WTC11 (cell line): ENCODE data around the gene GPC4. TPM values are rescaled to one million over a fixed set of nuclear protein-coding genes. Genes with fewer than 3 reads are reported as not detected.
"Not testable (repeated sequence)": the region's sequence is repeated elsewhere in the genome, so short reads cannot be mapped to it uniquely, and the experiment has no call there.

ENCODE experiments used
- ATAC-seq: fragments of 200-7000 bp; cut with Tn5 transposase; 2 replicates; pipeline ENCODE4 v1.10.0; 2021; ENCODE audit warnings: mild to moderate bottlenecking, moderate library complexity
- CTCF ChIA-PET: fragments of 300-600 bp; sonication (Branson Sonifier 250); formaldehyde crosslinking; loops from one replicate; lab custom pipeline; 2021; ENCODE audit warnings: antibody characterized with exemption; lab: Charles Lee
- POLR2A ChIA-PET: fragments of 350-600 bp; sonication (Branson Sonifier 250); formaldehyde crosslinking; loops from one replicate; lab custom pipeline; 2021; ENCODE audit warnings: antibody characterized with exemption; lab: Charles Lee
- DNase-seq: peaks from one replicate; pipeline ENCODE4 v3.0.0; 2021; ENCODE audit warnings: low spot score
- H3K27ac Mint-ChIP-seq: 2 replicates; pipeline ENCODE4 v1.8.0; 2021; ENCODE audit warnings: mixed read lengths
- H3K27me3 Mint-ChIP-seq: 2 replicates; pipeline ENCODE4 v1.8.0; 2021; ENCODE audit warnings: low read depth, mild to moderate bottlenecking, moderate library complexity, mixed read lengths
- H3K36me3 Mint-ChIP-seq: 2 replicates; pipeline ENCODE4 v1.8.0; 2021; ENCODE audit warnings: mixed read lengths
- H3K4me1 Mint-ChIP-seq: 2 replicates; pipeline ENCODE4 v1.8.0; 2022; ENCODE audit warnings: mixed read lengths
- H3K4me3 Mint-ChIP-seq: 2 replicates; pipeline ENCODE4 v1.8.0; 2021; ENCODE audit warnings: mild to moderate bottlenecking, moderate library complexity, mixed read lengths
- H3K9me3 Mint-ChIP-seq: 2 replicates; pipeline ENCODE4 v1.8.0; 2021; ENCODE audit warnings: mixed read lengths
- CBFB ChIP-seq: sonication (generic); formaldehyde crosslinking; IDR thresholded peaks from 2 replicates; pipeline ENCODE4 v1.8.1; 2022; ENCODE audit warnings: mild to moderate bottlenecking, low read depth, missing genetic modification reagents
- EMX1 ChIP-seq: fragments of 250-450 bp; sonication (Bioruptor Pico); IDR thresholded peaks from 2 replicates; pipeline ENCODE4 v1.8.0; 2021; ENCODE audit warnings: mild to moderate bottlenecking
- ERG ChIP-seq: fragments of 250-450 bp; sonication (Bioruptor Pico); IDR thresholded peaks from 2 replicates; pipeline ENCODE4 v1.8.0; 2021; ENCODE audit warnings: mild to moderate bottlenecking
- ESRRA ChIP-seq: sonication (generic); formaldehyde crosslinking; IDR thresholded peaks from 2 replicates; pipeline ENCODE4 v1.8.1; 2022; ENCODE audit warnings: mild to moderate bottlenecking, missing genetic modification reagents, borderline replicate concordance
- FOXJ3 ChIP-seq: sonication (generic); formaldehyde crosslinking; IDR thresholded peaks from 2 replicates; pipeline ENCODE4 v1.9.0; 2021; ENCODE audit warnings: missing genetic modification reagents, mild to moderate bottlenecking, borderline replicate concordance
- IRF2 ChIP-seq: sonication (generic); formaldehyde crosslinking; IDR thresholded peaks from 2 replicates; pipeline ENCODE4 v1.8.0; 2022; ENCODE audit warnings: low read depth, missing genetic modification reagents, borderline replicate concordance
- MXD4 ChIP-seq: fragments of 250-450 bp; sonication (Bioruptor Pico); IDR thresholded peaks from 2 replicates; pipeline ENCODE4 v1.8.0; 2021; ENCODE audit warnings: mild to moderate bottlenecking, moderate library complexity, borderline replicate concordance
- NR1H2 ChIP-seq: sonication (generic); formaldehyde crosslinking; IDR thresholded peaks from 2 replicates; pipeline ENCODE4 v1.9.0; 2021; ENCODE audit warnings: mild to moderate bottlenecking, moderate library complexity, missing genetic modification reagents
- PREB ChIP-seq: sonication (generic); formaldehyde crosslinking; IDR thresholded peaks from 2 replicates; pipeline ENCODE4 v1.8.1; 2022; ENCODE audit warnings: mild to moderate bottlenecking, missing genetic modification reagents, moderate library complexity, borderline replicate concordance
- SMAD3 ChIP-seq: sonication (generic); formaldehyde crosslinking; IDR thresholded peaks from 2 replicates; pipeline ENCODE4 v1.8.0; 2022; ENCODE audit warnings: missing genetic modification reagents, mild to moderate bottlenecking, borderline replicate concordance
- TEAD1 ChIP-seq: sonication (generic); formaldehyde crosslinking; IDR thresholded peaks from 2 replicates; pipeline ENCODE4 v1.8.0; 2022; ENCODE audit warnings: mild to moderate bottlenecking, missing genetic modification reagents
- ZNF121 ChIP-seq: sonication (generic); formaldehyde crosslinking; IDR thresholded peaks from 2 replicates; pipeline ENCODE4 v1.8.0; 2023; ENCODE audit warnings: missing genetic modification reagents
- ZNF396 ChIP-seq: fragments of 250-450 bp; sonication (Bioruptor Pico); IDR thresholded peaks from 2 replicates; pipeline ENCODE4 v1.8.0; 2021; ENCODE audit warnings: mild to moderate bottlenecking, moderate library complexity, borderline replicate concordance
- ZNF423 ChIP-seq: fragments of 250-450 bp; sonication (Bioruptor Pico); IDR thresholded peaks from 2 replicates; pipeline ENCODE4 v2.1.2; 2022; ENCODE audit warnings: mild to moderate bottlenecking, moderate library complexity
- ZNF512 ChIP-seq: sonication (generic); formaldehyde crosslinking; IDR thresholded peaks from 2 replicates; pipeline ENCODE4 v1.8.1; 2022; ENCODE audit warnings: missing genetic modification reagents, borderline replicate concordance
- ZSCAN18 ChIP-seq: fragments of 250-450 bp; sonication (Bioruptor Pico); IDR thresholded peaks from 2 replicates; pipeline ENCODE4 v2.1.2; 2022; ENCODE audit warnings: mild to moderate bottlenecking, moderate library complexity
- total RNA-seq: library from RNA; stranded (reverse); gene quantifications from 3 replicates; pipeline ENCODE4 v1.2.3, GENCODE V29; 2021
- TF ChIP-seq, protein P1 (sequence below): sonication (generic); formaldehyde crosslinking; IDR thresholded peaks from 2 replicates; pipeline ENCODE4 v1.8.1; 2023; ENCODE audit warnings: mild to moderate bottlenecking, missing genetic modification reagents
- TF ChIP-seq, protein P2 (sequence below): sonication (generic); formaldehyde crosslinking; IDR thresholded peaks from 2 replicates; pipeline ENCODE4 v1.8.1; 2023; ENCODE audit warnings: mild to moderate bottlenecking, missing genetic modification reagents, moderate library complexity
- TF ChIP-seq, protein P3 (sequence below): sonication (generic); formaldehyde crosslinking; IDR thresholded peaks from 2 replicates; pipeline ENCODE4 v1.8.0; 2022; ENCODE audit warnings: mild to moderate bottlenecking, missing genetic modification reagents

GPC4 gene
- total RNA-seq, 1 experiment from 2014 or later: 144 TPM

- peaks cover 6% of the 10 kb centered on the region for H3K36me3 Mint-ChIP-seq
- no peak overlapping the region for H3K4me3 Mint-ChIP-seq
- CTCF ChIA-PET: no interaction called here
- ATAC-seq: no peak
- POLR2A ChIA-PET: no interaction called here
- TF ChIP-seq ESRRA (CRISPR knock-in tag) (no peak), ZNF396 (CRISPR knock-in tag) (no peak), ZSCAN18 (no peak), NR1H2 (CRISPR knock-in tag) (no peak), TEAD1 (no peak), ZNF423 (no peak), ZNF121 (CRISPR knock-in tag) (no peak), SMAD3 (CRISPR knock-in tag) (no peak), MXD4 (CRISPR knock-in tag) (no peak), IRF2 (no peak), CBFB (no peak), EMX1 (no peak), FOXJ3 (CRISPR knock-in tag) (no peak), ZNF512 (CRISPR knock-in tag) (no peak), PREB (CRISPR knock-in tag) (no peak), ERG (CRISPR knock-in tag) (no peak)
- TF ChIP-seq, protein P1, sequence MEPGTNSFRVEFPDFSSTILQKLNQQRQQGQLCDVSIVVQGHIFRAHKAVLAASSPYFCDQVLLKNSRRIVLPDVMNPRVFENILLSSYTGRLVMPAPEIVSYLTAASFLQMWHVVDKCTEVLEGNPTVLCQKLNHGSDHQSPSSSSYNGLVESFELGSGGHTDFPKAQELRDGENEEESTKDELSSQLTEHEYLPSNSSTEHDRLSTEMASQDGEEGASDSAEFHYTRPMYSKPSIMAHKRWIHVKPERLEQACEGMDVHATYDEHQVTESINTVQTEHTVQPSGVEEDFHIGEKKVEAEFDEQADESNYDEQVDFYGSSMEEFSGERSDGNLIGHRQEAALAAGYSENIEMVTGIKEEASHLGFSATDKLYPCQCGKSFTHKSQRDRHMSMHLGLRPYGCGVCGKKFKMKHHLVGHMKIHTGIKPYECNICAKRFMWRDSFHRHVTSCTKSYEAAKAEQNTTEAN: no peak
- TF ChIP-seq, protein P2, sequence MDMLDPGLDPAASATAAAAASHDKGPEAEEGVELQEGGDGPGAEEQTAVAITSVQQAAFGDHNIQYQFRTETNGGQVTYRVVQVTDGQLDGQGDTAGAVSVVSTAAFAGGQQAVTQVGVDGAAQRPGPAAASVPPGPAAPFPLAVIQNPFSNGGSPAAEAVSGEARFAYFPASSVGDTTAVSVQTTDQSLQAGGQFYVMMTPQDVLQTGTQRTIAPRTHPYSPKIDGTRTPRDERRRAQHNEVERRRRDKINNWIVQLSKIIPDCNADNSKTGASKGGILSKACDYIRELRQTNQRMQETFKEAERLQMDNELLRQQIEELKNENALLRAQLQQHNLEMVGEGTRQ (CRISPR knock-in tag): no peak
- TF ChIP-seq, protein P3, sequence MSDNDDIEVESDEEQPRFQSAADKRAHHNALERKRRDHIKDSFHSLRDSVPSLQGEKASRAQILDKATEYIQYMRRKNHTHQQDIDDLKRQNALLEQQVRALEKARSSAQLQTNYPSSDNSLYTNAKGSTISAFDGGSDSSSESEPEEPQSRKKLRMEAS: no peak
- no peak for DNase-seq
- H3K9me3 Mint-ChIP-seq: peaks cover 8% of the 10 kb centered on the region
- H3K27me3 Mint-ChIP-seq: no peaks in the 10 kb centered on the region
- no peak overlapping the region for H3K27ac Mint-ChIP-seq
- H3K4me1 Mint-ChIP-seq: no peaks in the 10 kb centered on the region
Observed at GRCh38 chrX:133285341-133285740, 129.9 kb downstream of the GPC4 start.

DNA sequence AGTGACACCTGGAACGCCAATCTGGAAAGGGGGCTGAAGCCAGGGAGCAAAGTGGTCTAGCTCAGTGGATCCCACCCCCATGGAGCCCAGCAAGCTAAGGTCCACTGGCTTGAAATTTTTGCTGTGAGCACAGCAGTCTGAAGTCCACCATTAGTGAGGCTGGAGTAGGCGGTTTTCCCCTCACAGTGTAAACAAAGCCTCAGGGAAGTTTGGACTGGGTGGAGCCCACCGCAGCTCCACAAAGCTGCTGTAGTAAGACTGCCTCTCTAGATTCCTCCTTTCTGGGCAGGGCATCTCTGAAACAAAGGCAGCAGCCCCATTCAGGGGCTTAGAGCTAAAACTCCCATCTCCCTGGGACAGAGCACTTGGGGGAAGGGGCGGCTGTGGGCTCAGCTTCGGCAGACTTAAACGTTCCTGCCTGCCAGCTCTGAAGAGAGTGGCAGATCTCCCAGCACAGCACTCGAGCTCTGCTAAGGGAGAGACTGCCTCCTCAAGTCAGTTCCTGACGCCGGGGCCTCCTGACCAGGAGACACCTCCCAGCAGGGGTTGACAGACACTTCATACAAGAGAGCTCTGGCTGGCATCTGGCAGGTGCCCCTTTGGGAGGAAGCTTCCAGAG is 136.1 kb downstream of the GPC4 start:
- H3K27ac Mint-ChIP-seq, CTCF ChIA-PET, POLR2A ChIA-PET, H3K4me3 Mint-ChIP-seq, ATAC-seq, H3K27me3 Mint-ChIP-seq, DNase-seq, H3K4me1 Mint-ChIP-seq: not testable (repeated sequence)
- Mint-ChIP-seq H3K36me3 (peaks cover 22% of the 10 kb centered on the region), H3K9me3 (peaks cover 30% of the 10 kb centered on the region)
